HepG2 (cell line): ENCODE data around the gene TBC1D16. TPM values are rescaled to one million over a fixed set of nuclear protein-coding genes. Genes with fewer than 3 reads are reported as not detected.

ENCODE experiments used
- ARID3A ChIP-seq: IDR thresholded peaks from 2 replicates; pipeline ENCODE4 v1.6.1; 2012; ENCODE audit warnings: low read depth, low read length, improper control_type of control experiment
- FOXP1 ChIP-seq, 2 experiments: fragments of 450-650 bp in 1 of 2; IDR thresholded peaks; 2 replicates each; pipeline ENCODE4 v1.6.1; 2017 to 2018; ENCODE audit warnings: antibody characterized with exemption in 1 of 2
- MED1 ChIP-seq: sonication (generic); formaldehyde crosslinking; IDR thresholded peaks from 2 replicates; pipeline ENCODE4 v1.4.0; 2020; ENCODE audit warnings: missing genetic modification reagents
- MED8 ChIP-seq: sonication (generic); formaldehyde crosslinking; IDR thresholded peaks from 2 replicates; pipeline ENCODE4 v1.8.1; 2023; ENCODE audit warnings: mild to moderate bottlenecking, missing genetic modification reagents; ENCODE audit not compliant: insufficient replicate concordance
- PLSCR1 ChIP-seq: sonication (generic); formaldehyde crosslinking; IDR thresholded peaks from 2 replicates; pipeline ENCODE4 v1.5.0; 2020; ENCODE audit warnings: missing genetic modification reagents, mild to moderate bottlenecking, borderline replicate concordance
- POGZ ChIP-seq: sonication (generic); formaldehyde crosslinking; IDR thresholded peaks from 2 replicates; pipeline ENCODE4 v1.4.0; 2020; ENCODE audit warnings: mild to moderate bottlenecking, missing genetic modification reagents
- RFXAP ChIP-seq: sonication (generic); formaldehyde crosslinking; IDR thresholded peaks from 2 replicates; pipeline ENCODE4 v1.4.0; 2020; ENCODE audit warnings: missing genetic modification reagents, borderline replicate concordance
- ZBTB14 ChIP-seq: sonication (generic); formaldehyde crosslinking; IDR thresholded peaks from 2 replicates; pipeline ENCODE4 v1.4.0; 2020; ENCODE audit warnings: missing genetic modification reagents
- ZBTB2 ChIP-seq: sonication (generic); formaldehyde crosslinking; IDR thresholded peaks from 2 replicates; pipeline ENCODE4 v1.8.0; 2022; ENCODE audit warnings: low read depth, missing genetic modification reagents
- ZC3H4 ChIP-seq: sonication (generic); formaldehyde crosslinking; IDR thresholded peaks from 2 replicates; pipeline ENCODE4 v1.4.0; 2020; ENCODE audit warnings: missing genetic modification reagents, borderline replicate concordance
- ZFYVE20 ChIP-seq: sonication (generic); formaldehyde crosslinking; IDR thresholded peaks from 2 replicates; pipeline ENCODE4 v1.8.0; 2023; ENCODE audit warnings: low read depth, mild to moderate bottlenecking, moderate library complexity, missing genetic modification reagents, borderline replicate concordance
- ZNF609 ChIP-seq: sonication (generic); formaldehyde crosslinking; IDR thresholded peaks from 2 replicates; pipeline ENCODE4 v1.4.0; 2020; ENCODE audit warnings: mild to moderate bottlenecking, missing genetic modification reagents, borderline replicate concordance
- ZSCAN21 ChIP-seq: sonication (generic); formaldehyde crosslinking; IDR thresholded peaks from 2 replicates; pipeline ENCODE4 v1.8.0; 2022; ENCODE audit warnings: mild to moderate bottlenecking, missing genetic modification reagents, moderate library complexity, borderline replicate concordance
- polyA plus RNA-seq, 8 experiments: library from polyadenylated mRNA; depleted of rRNA in 3 of 8; stranded (reverse) in 7 of 8; unstranded in 1 of 8; fragments of >200 nt; fragmentation: Illumina TruSeq in 4 of 8; extraction: Trizol in 4 of 8; gene quantifications; 2 replicates each; pipeline versions ENCODE4 v1.2.1 to v1.2.3, GENCODE V29; 2011 to 2016; ENCODE audit warnings: low read depth in 4 of 8, missing spikeins in 1 of 8, mixed read lengths in 1 of 8; ENCODE audit not compliant: insufficient read depth in 1 of 8
- total RNA-seq, 5 experiments: library from RNA; depleted of rRNA; stranded (reverse); fragments of >200 nt; fragmentation: Illumina TruSeq; extraction: Trizol; gene quantifications; 2 replicates each; pipeline ENCODE4 v1.2.3, GENCODE V29; 2016; ENCODE audit warnings: low read depth in 1 of 5

TBC1D16 gene
- total and polyA plus RNA-seq, 2 of the 13 experiments (the other 11 are each of a cell fraction or from before 2014, with no cell fraction given) = 14.9 to 24.9 TPM

- TF ChIP-seq PLSCR1 (CRISPR knock-in tag) (no peak), POGZ (CRISPR knock-in tag) (no peak), ZSCAN21 (CRISPR knock-in tag) (no peak; the same call in 1 of the 2 replicates), ZC3H4 (CRISPR knock-in tag) (no peak), ZBTB2 (CRISPR knock-in tag) (no peak), MED8 (peak; percentile 63), FOXP1 (IDR thresholded peaks at IDR 0.05) (no peak), FOXP1 (CRISPR knock-in tag; IDR thresholded peaks at IDR 0.05) (peak; percentile 12; the same call in 1 of the 2 replicates), ZBTB14 (CRISPR knock-in tag) (no peak), ARID3A (no peak), RFXAP (CRISPR knock-in tag) (no peak; the same call in 1 of the 2 replicates), MED1 (CRISPR knock-in tag) (peak; percentile 94), ZFYVE20 (CRISPR knock-in tag) (no peak), ZNF609 (peak; percentile 79)
Measured at GRCh38 chr17:79990051-79990592, 45.5 kb downstream of the TBC1D16 start (continued).
